Measurements from ENCODE around the gene XIRP1.

DNA sequence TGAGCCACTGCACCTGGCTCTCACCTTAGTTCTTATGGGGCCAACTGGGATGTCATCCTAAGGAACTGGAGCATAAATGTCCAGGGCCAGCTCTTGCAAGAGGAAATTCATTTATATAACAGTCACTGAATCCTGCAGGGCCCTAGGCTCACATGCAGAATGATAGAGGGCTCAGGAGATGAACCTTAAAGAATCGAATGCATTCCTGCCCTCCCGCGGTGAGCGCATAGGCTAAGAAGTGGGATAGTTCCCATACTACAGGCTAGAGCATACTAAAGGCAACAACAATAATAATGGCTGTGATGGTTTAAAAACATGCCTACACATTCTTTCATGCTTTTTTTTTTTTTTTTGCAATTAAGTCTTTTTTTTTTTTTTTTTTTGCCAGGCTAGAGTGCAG lies 21.9 kb downstream of the XIRP1 start:
- TF ChIP-seq, protein P1, sequence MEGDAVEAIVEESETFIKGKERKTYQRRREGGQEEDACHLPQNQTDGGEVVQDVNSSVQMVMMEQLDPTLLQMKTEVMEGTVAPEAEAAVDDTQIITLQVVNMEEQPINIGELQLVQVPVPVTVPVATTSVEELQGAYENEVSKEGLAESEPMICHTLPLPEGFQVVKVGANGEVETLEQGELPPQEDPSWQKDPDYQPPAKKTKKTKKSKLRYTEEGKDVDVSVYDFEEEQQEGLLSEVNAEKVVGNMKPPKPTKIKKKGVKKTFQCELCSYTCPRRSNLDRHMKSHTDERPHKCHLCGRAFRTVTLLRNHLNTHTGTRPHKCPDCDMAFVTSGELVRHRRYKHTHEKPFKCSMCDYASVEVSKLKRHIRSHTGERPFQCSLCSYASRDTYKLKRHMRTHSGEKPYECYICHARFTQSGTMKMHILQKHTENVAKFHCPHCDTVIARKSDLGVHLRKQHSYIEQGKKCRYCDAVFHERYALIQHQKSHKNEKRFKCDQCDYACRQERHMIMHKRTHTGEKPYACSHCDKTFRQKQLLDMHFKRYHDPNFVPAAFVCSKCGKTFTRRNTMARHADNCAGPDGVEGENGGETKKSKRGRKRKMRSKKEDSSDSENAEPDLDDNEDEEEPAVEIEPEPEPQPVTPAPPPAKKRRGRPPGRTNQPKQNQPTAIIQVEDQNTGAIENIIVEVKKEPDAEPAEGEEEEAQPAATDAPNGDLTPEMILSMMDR (IDR thresholded peaks at IDR 0.05) = no peak
- no peak for TF ChIP-seq POLR2A (IDR thresholded peaks at IDR 0.05)
